NCI-H2081 treated with DMSO at 0.1 percent for 48 hours (cell line): Measurements from ENCODE around the gene CFC1B.
"Not testable (repeated sequence)": the region's sequence is repeated elsewhere in the genome, so short reads cannot be mapped to it uniquely, and the experiment has no call there.

ENCODE experiments used
- DNase-seq: peaks from one replicate; lab custom pipeline; 2025; lab: John Stamatoyannopoulos, UW

Gene CFC1B

GRCh38 chr2:130520992-130521391 lies at the start of gene CFC1B:
Gene CFC1B, plus strand, starts transcription at chr2:130521222. Its CDS starts 263 bp downstream, at chr2:130521485.
- DNase-seq = not testable (repeated sequence)

GRCh38 chr2:130491073-130491472 lies 29.9 kb upstream of the CFC1B start:
- DNase-seq = not testable (repeated sequence)

- DNase-seq = not testable (repeated sequence)
Measured at GRCh38 chr2:130509228-130509627, 11.8 kb upstream of the CFC1B start, which contains the start of gene POTEI. Gene POTEI, minus strand, starts transcription at chr2:130509328. Its CDS starts 93 bp downstream, at chr2:130509235.

DNA sequence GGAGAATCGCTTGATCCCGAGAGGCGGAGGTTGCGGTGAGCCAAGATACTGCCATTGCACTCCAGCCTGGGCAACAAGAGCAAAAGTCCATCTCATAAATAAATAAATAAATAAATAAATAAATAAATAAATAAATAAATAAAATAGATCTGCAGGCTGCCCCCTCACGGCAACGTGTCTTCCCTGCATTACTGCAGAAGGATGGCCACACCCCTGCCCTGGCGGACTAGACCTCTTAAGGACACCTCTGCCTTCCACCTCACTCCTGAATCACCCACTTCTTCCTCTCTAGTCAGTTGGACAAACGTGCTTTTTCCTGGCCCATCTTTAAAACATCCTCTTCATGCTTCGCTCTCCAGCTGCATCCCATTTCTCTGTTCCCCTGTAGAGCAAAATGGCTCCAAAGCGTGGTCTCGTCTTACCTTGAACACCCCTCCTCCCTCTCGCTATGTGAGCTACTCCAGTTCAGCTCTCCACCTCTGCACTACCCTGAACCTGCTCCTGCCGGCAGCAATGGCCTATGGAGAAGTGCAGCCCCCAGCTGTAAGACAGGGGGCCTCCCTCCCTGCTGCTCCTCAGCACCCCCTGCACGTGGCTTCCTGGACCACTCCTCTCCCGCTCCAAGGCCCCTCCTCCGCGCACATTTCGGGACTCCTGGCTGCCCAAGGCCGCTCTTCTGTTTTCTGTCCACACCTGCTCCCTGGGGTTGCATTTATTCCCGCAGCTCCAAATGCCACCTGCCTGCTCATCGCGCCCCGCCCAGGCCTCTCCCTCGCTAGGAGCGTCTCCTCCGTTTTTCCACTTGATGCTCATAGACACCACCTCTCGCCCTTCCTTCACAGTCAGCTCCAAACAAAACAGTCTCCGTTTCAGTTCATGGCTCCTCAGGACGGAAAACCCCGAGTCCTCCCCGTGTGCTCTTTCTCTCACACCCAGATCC lies 9.9 kb upstream of the CFC1B start:
- not testable (repeated sequence) for DNase-seq

DNA sequence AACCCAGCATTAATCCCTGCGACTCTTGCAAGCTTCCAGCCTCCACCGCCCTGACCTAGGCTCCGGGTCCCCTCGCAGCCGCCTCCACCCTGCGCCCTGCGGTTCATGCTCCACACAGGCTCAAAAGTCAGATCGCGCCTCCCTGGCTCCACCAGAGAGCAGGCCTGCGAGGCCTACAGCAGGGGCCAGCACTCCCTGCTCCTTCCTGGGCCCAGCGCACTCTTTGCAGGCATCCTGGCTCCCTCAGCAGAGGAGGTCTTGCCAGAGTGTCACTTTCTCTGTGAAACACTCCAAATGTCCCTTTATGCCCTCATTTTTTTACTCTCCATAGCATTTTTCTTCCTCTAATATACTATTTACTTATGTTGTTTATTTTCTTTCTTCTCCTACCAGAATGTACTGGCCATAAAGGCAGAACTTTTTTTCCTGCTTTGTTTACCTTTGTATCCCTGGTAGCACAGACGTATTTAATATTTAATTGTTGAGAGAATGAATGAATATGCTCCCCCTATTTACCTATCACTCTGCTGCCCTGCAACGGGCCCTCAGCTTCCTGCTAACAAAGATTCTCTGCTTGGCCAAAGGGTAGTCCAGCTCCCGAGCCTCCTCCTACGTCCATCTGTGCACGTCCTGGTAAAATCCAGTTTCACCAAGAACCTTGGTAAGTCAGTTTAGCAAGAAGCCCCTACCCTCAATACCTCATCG lies 9.1 kb upstream of the CFC1B start:
- not testable (repeated sequence) for DNase-seq

DNA sequence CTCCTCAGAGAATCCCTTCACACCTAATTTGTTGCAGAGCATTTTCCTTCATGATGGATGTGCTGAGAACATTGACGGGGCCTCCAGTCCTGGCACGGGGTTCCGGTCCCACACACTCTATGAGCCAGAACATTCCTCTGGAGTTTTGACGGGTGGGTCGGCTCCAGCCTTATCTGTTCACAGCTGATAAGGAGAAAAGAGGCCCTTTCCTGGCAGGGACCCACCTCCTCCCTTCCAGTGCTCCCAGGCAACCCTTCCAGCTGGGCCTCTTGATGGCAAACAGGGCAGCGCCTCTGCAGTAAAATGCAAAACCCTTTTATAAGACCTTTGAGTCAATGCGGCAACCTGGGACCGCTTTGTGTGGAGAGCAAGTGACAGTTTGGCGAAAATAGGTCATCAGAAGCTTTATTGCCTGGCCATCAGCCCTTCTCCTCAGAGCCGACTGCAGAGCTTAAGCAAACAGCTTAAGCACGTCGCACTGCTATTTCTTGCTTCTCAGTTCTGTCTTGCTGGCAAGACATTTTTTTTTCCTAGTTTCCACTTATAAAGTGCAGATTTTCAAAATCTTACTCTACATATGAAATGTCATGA lies 2.4 kb upstream of the CFC1B start:
- not testable (repeated sequence) for DNase-seq

GRCh38 chr2:130522390-130522789 lies 1.4 kb downstream of the CFC1B start:
- not testable (repeated sequence) for DNase-seq

DNA sequence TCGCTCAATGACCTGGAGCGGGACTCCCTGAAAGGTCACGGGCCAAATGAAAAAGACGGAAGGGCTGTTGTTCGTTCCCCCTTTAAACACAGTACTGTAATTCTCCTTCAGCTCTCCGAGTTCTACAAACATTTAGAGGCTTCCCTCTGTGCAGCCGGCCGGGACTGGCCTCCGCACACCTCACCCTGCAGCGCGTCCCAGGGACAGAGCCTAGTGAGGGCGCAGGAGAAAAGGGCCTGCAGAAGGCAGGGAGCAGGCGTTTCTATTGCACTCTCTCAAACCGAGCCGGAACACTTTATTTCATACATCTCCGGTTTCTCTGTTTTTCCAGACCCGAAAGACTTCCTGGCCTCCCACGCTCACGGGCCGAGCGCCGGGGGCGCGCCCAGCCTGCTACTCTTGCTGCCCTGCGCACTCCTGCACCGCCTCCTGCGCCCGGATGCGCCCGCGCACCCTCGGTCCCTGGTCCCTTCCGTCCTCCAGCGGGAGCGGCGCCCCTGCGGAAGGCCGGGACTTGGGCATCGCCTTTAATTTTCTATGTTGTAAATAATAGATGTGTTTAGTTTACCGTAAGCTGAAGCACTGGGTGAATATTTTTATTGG lies 6.4 kb downstream of the CFC1B start:
- DNase-seq = not testable (repeated sequence)

DNA sequence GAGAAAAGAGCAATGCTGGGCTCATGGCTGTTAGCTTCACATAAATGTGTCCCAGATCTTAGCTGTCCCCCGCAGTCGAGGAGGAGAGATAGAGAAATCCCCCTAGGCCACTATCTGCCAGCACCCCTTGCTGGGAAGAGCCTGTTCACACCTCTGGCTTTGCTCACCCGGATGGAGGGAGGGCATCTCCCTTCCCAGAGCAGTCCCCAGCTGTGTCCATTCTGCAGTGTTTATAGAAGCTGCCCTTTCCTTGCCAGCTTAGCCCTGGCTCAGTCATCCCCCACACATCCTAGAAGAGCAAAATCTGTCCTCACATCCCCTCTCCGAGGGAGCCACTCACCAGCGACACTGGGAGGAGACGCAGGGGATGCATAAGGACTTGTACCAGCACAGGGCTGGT lies 8.5 kb downstream of the CFC1B start:
- DNase-seq = not testable (repeated sequence)

DNA sequence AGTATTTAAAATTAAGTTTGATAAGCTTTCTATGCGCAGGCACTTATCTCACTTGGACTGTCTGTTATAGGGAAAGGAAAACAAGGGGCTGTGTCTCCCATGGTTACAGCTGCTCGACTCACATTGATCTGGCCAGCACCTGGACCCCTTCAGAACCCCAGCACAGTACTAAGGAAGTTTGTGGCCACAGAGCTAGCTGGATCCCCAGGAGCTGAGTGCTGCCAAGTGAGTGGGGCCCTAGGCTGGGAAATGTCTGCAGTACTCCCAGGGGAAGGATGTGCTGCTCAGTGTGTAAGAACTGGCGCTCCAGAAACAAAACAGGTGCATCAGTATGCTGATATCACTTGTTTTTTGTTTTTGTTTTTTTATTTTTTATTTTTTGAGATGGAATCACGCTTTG lies 9.2 kb downstream of the CFC1B start:
- not testable (repeated sequence) for DNase-seq

DNA sequence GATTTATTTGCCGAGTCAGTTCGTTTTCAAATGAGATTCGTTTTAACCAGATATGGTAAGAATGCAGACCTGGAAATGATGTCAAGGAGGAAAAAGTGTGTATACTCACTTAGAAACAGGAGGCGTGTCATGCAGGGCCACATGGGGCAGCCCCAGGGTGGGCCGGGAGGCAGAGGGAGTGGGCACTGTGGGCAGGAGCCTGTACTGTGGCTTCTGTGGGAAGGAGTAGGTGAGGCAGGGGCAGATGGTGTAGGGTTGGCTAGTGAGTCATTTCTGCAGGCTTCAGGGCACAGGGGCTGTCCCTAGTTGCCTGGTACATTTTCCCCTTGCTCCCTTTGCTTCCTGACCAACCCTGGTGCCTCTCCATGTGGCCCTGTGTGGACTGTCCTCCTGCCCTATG lies 10.2 kb downstream of the CFC1B start:
- DNase-seq = not testable (repeated sequence)

DNA sequence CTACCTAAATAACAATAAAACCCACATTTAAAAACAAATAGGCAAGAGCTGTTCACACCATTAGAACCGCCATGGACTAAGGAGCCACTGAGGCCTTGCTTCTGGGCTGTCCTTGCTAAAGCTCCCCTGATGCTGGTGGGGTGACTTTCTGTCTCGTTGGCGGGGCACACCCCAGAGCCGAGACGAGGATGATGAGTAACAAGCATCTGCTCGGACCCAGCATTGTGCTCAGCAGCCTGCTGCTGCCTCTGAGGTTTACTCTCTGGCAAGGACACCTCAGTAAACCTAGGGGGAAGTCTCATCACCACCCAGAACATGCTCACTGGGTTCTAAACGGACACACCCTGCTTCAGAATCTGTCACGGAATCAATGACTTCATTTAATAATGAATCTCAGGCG lies 10.7 kb downstream of the CFC1B start:
- not testable (repeated sequence) for DNase-seq

DNA sequence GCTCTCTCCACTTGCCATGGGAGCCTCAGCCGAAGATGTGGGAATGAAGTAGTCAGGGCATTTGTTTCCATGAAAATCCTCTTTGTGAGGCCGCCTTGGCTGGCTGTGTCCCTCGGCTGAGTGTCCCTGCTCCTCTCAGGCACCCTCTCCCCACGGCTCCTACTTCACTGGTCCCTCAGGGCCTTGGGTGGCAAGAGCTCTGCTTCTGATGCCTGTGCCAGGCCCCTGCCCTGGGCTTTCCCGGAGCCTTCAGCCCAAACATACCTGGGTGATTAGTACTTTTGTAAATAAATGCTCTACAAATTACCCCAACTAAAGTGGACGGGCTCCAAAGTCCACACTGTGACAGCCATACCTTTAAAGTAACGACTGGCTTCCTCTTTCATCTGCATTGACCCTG lies 15.6 kb downstream of the CFC1B start:
- DNase-seq = not testable (repeated sequence)

GRCh38 chr2:130538271-130538670 lies 17.2 kb downstream of the CFC1B start:
- DNase-seq = not testable (repeated sequence)

DNA sequence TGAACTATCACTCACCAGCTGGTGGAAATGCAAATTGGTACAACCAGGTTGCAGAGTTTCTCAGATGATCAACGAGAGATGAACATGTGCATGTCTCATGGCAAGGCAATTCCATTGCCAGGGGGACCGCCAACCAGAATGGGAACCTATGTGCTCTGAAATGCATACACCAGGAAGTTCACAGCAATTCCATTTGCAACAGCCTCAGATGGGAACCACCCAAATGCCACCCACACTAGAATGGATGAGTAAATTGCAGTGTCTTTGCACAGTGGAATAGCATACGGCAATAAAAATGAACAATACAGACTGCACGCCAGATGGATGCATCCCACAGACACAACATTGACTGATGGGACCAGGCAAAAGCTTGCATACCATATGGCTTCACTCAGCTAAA lies 21.8 kb downstream of the CFC1B start:
- DNase-seq = not testable (repeated sequence)

GRCh38 chr2:130543785-130544528 lies 22.9 kb downstream of the CFC1B start:
- DNase-seq = not testable (repeated sequence)

GRCh38 chr2:130544978-130545377 lies 24.0 kb downstream of the CFC1B start:
- not testable (repeated sequence) for DNase-seq

DNA sequence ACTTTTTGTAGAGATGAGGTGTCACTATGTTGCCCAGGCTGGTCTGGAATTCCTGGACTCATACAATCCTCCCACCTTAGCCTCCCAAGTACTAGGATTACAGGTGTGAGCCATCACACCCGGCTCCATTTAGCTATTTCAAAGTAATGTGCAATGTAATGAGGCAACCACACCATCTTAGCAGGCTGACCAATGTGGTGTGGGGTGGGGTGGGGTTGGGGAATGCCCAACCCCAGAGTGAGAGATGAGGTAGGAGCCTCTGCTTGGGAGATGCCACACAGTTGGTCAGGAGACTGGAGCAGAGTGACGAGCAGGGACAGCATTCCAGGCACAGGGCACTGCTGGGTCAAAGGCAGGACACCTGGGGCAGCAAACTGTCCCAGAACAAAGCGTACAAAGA lies 27.4 kb downstream of the CFC1B start:
- not testable (repeated sequence) for DNase-seq

- not testable (repeated sequence) for DNase-seq
Measured at GRCh38 chr2:130549475-130549874, 28.5 kb downstream of the CFC1B start.

DNA sequence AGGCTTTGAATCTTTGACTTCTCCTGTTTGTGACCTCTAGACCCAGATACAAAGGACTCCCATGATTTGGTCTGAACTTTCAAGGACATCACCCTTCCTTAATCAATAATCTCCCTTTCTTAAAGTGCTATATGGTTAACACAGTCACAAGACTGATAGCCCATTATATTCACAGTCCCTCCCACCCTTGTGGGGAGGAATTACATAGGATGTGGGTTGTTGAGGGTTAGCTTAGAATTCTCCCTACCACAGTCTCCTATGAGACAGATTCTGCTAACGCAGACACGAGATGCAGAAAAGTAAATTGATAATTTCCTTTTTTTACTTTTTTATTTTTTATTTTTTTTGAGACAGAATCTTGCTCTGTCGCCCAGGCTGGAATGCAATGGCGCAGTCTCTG lies 33.2 kb downstream of the CFC1B start:
- not testable (repeated sequence) for DNase-seq

- not testable (repeated sequence) for DNase-seq
Measured at GRCh38 chr2:130556441-130556840, 35.4 kb downstream of the CFC1B start.
